Head of caudate nucleus (tissue), 42 donors: Measurements from ENCODE around the gene HRG.
A peak's percentile ranks its signal among the peaks of the same experiment; 100 is the strongest.

Experiments
- DNase-seq, 42 donors: peaks; one replicate each; pipeline versions ENCODE4 v3.0.0 to v3.0.0-alpha.2; 2020 to 2021; ENCODE audit warnings: mixed read lengths in 7 of 42
- intact Hi-C: fragments of 100-400 bp; cut with DNase I; formaldehyde crosslinking; loops from one replicate; pipeline ENCODE4 v1.15.0; 2022

The HRG gene

GRCh38 chr3:186635532-186635931 lies 30.3 kb upstream of the HRG start:
- intact Hi-C loops, result no loop called here
- DNase-seq, result peak in 1 of 42 donors; percentile 4

GRCh38 chr3:186636536-186636935 lies 29.3 kb upstream of the HRG start:
- DNase-seq, result peak in 1 of 42 donors; percentile 8
- intact Hi-C loops, result no loop called here

- DNase-seq, result no peak
- intact Hi-C loops, result no loop called here
These were observed 28.1 kb upstream of the HRG start for GRCh38 chr3:186637686-186638085.

GRCh38 chr3:186638259-186638658 lies 27.6 kb upstream of the HRG start:
- DNase-seq, result no peak
- intact Hi-C loops, result no loop called here

GRCh38 chr3:186639778-186640472 lies 25.9 kb upstream of the HRG start, which contains the start of gene FETUB:
Gene FETUB, plus strand, starts transcription at chr3:186640399. Its CDS starts 62 bp downstream, at chr3:186640461.
- intact Hi-C loops, result no loop called here

GRCh38 chr3:186640473-186640818 lies 25.4 kb upstream of the HRG start:
- DNase-seq, result peak in 35 of 42 donors; percentile 5 to 71 (median 34)
- intact Hi-C loops, result no loop called here

More at GRCh38 chr3:186639778-186640472, 25.9 kb upstream of the HRG start, which contains the start of gene FETUB:
- DNase-seq, result no peak

- intact Hi-C loops, result no loop called here
- peak in 1 of 42 donors; percentile 6 for DNase-seq
These were observed 24.9 kb upstream of the HRG start for GRCh38 chr3:186640929-186641328.

- intact Hi-C loops, result no loop called here
These were observed 23.8 kb upstream of the HRG start for GRCh38 chr3:186642014-186642413.

GRCh38 chr3:186643493-186643892 lies 22.3 kb upstream of the HRG start:
- intact Hi-C loops, result no loop called here
- DNase-seq, result no peak

More at GRCh38 chr3:186642014-186642413, 23.8 kb upstream of the HRG start:
- no peak for DNase-seq

- no peak for DNase-seq
- intact Hi-C loops, result no loop called here
These were observed 21.1 kb upstream of the HRG start for GRCh38 chr3:186644683-186645082.

- DNase-seq, result no peak
- intact Hi-C loops, result no loop called here
These were observed 19.7 kb upstream of the HRG start for GRCh38 chr3:186646106-186646505.

- DNase-seq, result no peak
- intact Hi-C loops, result no loop called here
These were observed 19.0 kb upstream of the HRG start for GRCh38 chr3:186646841-186647240.

- no peak for DNase-seq
- intact Hi-C loops, result no loop called here
These were observed 17.0 kb upstream of the HRG start for GRCh38 chr3:186648851-186649250.

GRCh38 chr3:186651678-186652215 lies 14.1 kb upstream of the HRG start:
- intact Hi-C loops, result no loop called here
- DNase-seq, result no peak

GRCh38 chr3:186653080-186653707 lies 12.6 kb upstream of the HRG start:
- DNase-seq, result no peak
- intact Hi-C loops, result no loop called here

GRCh38 chr3:186653984-186654383 lies 11.8 kb upstream of the HRG start:
- intact Hi-C loops, result no loop called here
- no peak for DNase-seq

- no peak for DNase-seq
- intact Hi-C loops, result no loop called here
These were observed 2.3 kb upstream of the HRG start for GRCh38 chr3:186663361-186664118.

GRCh38 chr3:186664119-186664495 lies 1.7 kb upstream of the HRG start:
- DNase-seq, result no peak
- intact Hi-C loops, result no loop called here

GRCh38 chr3:186664506-186664905 lies 1.3 kb upstream of the HRG start:
- no peak for DNase-seq
- intact Hi-C loops, result no loop called here

GRCh38 chr3:186668426-186668825 lies 2.6 kb downstream of the HRG start:
- no peak for DNase-seq
- intact Hi-C loops, result no loop called here
